ENCODE results near the gene ERP27.

GRCh38 chr12:14956905-14957304 lies 18.6 kb upstream of the ERP27 start:
- TF ChIP-seq POLR2A (IDR thresholded peaks at IDR 0.05) (no peak), CTCF (IDR thresholded peaks at IDR 0.05) (no peak)

Measured in esophagus squamous epithelium (tissue), 4 donors.